ENCODE results near the gene NIT1.

DNA sequence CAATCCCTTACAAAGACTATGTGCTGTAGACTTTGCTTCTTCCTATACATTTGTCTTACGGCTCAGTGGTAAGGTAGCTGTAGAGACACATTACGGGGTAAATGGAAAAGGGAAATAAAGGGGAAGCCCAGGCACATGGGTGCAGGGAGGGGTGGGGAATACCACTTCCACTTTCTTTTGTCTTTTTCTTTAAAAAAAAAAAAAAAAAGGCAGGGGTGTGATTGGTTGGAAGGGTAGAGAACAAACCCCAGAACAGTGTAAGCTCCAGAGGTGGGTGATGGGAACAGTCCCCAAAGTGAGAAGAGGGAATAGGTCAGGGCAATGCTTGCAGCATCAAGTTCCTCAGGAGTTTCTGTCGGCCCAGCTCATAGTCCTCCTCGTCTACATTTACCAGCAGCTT lies 3.9 kb downstream of the NIT1 start:
- TF ChIP-seq HMGA2 (CRISPR knock-in tag; IDR thresholded peaks at IDR 0.05) (no peak), ZNF138 (CRISPR knock-in tag; conservative IDR thresholded peaks at IDR 0.05) (no peak), NR2C2 (CRISPR knock-in tag; IDR thresholded peaks at IDR 0.05) (no peak), TCF7 (CRISPR knock-in tag; IDR thresholded peaks at IDR 0.05; ENCODE audit: low read depth) (no peak), TEAD4 (CRISPR knock-in tag; IDR thresholded peaks at IDR 0.05) (no peak), TEAD1 (CRISPR knock-in tag; IDR thresholded peaks at IDR 0.05) (no peak)
- TF ChIP-seq, protein P1, sequence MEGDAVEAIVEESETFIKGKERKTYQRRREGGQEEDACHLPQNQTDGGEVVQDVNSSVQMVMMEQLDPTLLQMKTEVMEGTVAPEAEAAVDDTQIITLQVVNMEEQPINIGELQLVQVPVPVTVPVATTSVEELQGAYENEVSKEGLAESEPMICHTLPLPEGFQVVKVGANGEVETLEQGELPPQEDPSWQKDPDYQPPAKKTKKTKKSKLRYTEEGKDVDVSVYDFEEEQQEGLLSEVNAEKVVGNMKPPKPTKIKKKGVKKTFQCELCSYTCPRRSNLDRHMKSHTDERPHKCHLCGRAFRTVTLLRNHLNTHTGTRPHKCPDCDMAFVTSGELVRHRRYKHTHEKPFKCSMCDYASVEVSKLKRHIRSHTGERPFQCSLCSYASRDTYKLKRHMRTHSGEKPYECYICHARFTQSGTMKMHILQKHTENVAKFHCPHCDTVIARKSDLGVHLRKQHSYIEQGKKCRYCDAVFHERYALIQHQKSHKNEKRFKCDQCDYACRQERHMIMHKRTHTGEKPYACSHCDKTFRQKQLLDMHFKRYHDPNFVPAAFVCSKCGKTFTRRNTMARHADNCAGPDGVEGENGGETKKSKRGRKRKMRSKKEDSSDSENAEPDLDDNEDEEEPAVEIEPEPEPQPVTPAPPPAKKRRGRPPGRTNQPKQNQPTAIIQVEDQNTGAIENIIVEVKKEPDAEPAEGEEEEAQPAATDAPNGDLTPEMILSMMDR (IDR thresholded peaks at IDR 0.05) = no peak
- TF ChIP-seq, protein P2, sequence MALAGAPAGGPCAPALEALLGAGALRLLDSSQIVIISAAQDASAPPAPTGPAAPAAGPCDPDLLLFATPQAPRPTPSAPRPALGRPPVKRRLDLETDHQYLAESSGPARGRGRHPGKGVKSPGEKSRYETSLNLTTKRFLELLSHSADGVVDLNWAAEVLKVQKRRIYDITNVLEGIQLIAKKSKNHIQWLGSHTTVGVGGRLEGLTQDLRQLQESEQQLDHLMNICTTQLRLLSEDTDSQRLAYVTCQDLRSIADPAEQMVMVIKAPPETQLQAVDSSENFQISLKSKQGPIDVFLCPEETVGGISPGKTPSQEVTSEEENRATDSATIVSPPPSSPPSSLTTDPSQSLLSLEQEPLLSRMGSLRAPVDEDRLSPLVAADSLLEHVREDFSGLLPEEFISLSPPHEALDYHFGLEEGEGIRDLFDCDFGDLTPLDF (CRISPR knock-in tag; IDR thresholded peaks at IDR 0.05) = no peak
- TF ChIP-seq, protein P3, sequence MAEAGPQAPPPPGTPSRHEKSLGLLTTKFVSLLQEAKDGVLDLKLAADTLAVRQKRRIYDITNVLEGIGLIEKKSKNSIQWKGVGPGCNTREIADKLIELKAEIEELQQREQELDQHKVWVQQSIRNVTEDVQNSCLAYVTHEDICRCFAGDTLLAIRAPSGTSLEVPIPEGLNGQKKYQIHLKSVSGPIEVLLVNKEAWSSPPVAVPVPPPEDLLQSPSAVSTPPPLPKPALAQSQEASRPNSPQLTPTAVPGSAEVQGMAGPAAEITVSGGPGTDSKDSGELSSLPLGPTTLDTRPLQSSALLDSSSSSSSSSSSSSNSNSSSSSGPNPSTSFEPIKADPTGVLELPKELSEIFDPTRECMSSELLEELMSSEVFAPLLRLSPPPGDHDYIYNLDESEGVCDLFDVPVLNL (CRISPR knock-in tag; IDR thresholded peaks at IDR 0.05; ENCODE audit: borderline replicate concordance, low read depth) = no peak

Measured in WTC11 (cell line).